ENCODE data around the gene ARL4C.

GRCh38 chr2:234491897-234492296 lies 5.0 kb downstream of the ARL4C start:
- TF ChIP-seq CTCF (conservative IDR thresholded peaks at IDR 0.05; ENCODE audit: low read length) = no peak
- no peak for TF ChIP-seq EZH2phosphoT487 (IDR thresholded peaks at IDR 0.05; ENCODE audit: borderline replicate concordance)
